PC-3 (cell line): Measurements from ENCODE around the gene MYL2. TPM values are rescaled to one million over a fixed set of nuclear protein-coding genes. Genes with fewer than 3 reads are reported as not detected.

Source experiments
- ATAC-seq: fragments of 200-7000 bp; cut with Tn5 transposase; 2 replicates; pipeline ENCODE4 v1.9.1; 2020; ENCODE audit warnings: mild to moderate bottlenecking, moderate library complexity
- BruUV-seq: library from RNA; stranded (reverse); fragments of 400-500 nt; replicated peaks from 2 replicates; lab custom pipeline; 2021; lab: Mats Ljungman, UMichigan
- CTCF ChIA-PET: fragments of 300-600 bp; sonication (Branson Sonifier 250); formaldehyde crosslinking; loops from one replicate; lab custom pipeline; 2022; ENCODE audit warnings: antibody characterized with exemption; lab: Charles Lee
- POLR2A ChIA-PET: fragments of 300-600 bp; sonication (Branson Sonifier 250); formaldehyde crosslinking; loops from one replicate; lab custom pipeline; 2022; ENCODE audit warnings: antibody characterized with exemption; ENCODE audit not compliant: unreplicated experiment; lab: Charles Lee
- DNase-seq: peaks from one replicate; pipeline ENCODE4 v3.0.0-alpha.2; 2015
- H2AFZ ChIP-seq: fragments of 300-600 bp; sonication (generic); 2 replicates; pipeline ENCODE4 v1.6.0; 2016; ENCODE audit warnings: antibody characterized with exemption, low read length
- H3F3A ChIP-seq: fragments of 300-600 bp; sonication (generic); one replicate; pipeline ENCODE4 v1.6.0; 2017; ENCODE audit warnings: antibody characterized with exemption, low read length, control low read depth, mild to moderate bottlenecking; ENCODE audit not compliant: unreplicated experiment
- H3K27ac ChIP-seq: fragments of 300-600 bp; sonication (generic); 2 replicates; pipeline ENCODE4 v1.5.1; 2016; ENCODE audit warnings: mild to moderate bottlenecking, low read length
- H3K27me3 ChIP-seq: fragments of 300-600 bp; sonication (generic); 2 replicates; pipeline ENCODE4 v1.6.1; 2016; ENCODE audit warnings: low read length, mixed read lengths
- H3K36me3 ChIP-seq: fragments of 300-600 bp; sonication (generic); 2 replicates; pipeline ENCODE4 v1.6.1; 2016; ENCODE audit warnings: low read depth, mixed run types, low read length, mixed read lengths
- H3K4me1 ChIP-seq: fragments of 300-600 bp; sonication (generic); 2 replicates; pipeline ENCODE4 v1.5.1; 2016; ENCODE audit warnings: low read length; ENCODE audit not compliant: insufficient read depth
- H3K4me2 ChIP-seq: fragments of 300-600 bp; sonication (generic); 2 replicates; pipeline ENCODE4 v1.6.0; 2016; ENCODE audit warnings: low read length
- H3K4me3 ChIP-seq: fragments of 300-600 bp; sonication (generic); 2 replicates; pipeline ENCODE4 v1.5.1; 2016; ENCODE audit warnings: mild to moderate bottlenecking, low read length, mixed read lengths
- H3K79me2 ChIP-seq: fragments of 300-600 bp; sonication (generic); 2 replicates; pipeline ENCODE4 v1.6.1; 2017; ENCODE audit warnings: low read length, mixed read lengths
- H3K9ac ChIP-seq: fragments of 300-600 bp; sonication (generic); 2 replicates; pipeline ENCODE4 v1.6.0; 2016; ENCODE audit warnings: mild to moderate bottlenecking, low read length
- H3K9me2 ChIP-seq: fragments of 300-600 bp; sonication (generic); replicated peaks from 2 replicates; pipeline ENCODE4 v1.6.1; 2016; ENCODE audit warnings: mixed run types, low read length, mixed read lengths
- H3K9me3 ChIP-seq: fragments of 300-600 bp; sonication (generic); 2 replicates; pipeline ENCODE4 v1.6.1; 2016; ENCODE audit warnings: low read length, mixed read lengths
- H4K20me1 ChIP-seq: fragments of 300-600 bp; sonication (generic); 2 replicates; pipeline ENCODE4 v1.6.1; 2016; ENCODE audit warnings: low read length, mixed read lengths
- CTCF ChIP-seq: fragments of 300-600 bp; sonication (generic); conservative IDR thresholded peaks from 2 replicates; pipeline ENCODE4 v1.5.1; 2017; ENCODE audit warnings: antibody characterized with exemption, low read depth, mild to moderate bottlenecking, low read length
- EZH2 ChIP-seq: fragments of 300-600 bp; sonication (generic); IDR thresholded peaks from one replicate; pipeline ENCODE4 v1.6.1; 2017; ENCODE audit warnings: antibody characterized with exemption, mild to moderate bottlenecking, low read length; ENCODE audit not compliant: unreplicated experiment
- EZH2phosphoT487 ChIP-seq: fragments of 300-600 bp; sonication (generic); IDR thresholded peaks from 2 replicates; pipeline ENCODE4 v1.6.1; 2018; ENCODE audit warnings: mild to moderate bottlenecking, antibody characterized with exemption, low read length, borderline replicate concordance
- intact Hi-C: fragments of 100-400 bp; cut with micrococcal nuclease; formaldehyde crosslinking; loops from 2 replicates; pipeline ENCODE4 v1.9.0; 2023
- total RNA-seq: library from RNA; depleted of rRNA; stranded (reverse); fragments of >200 nt; gene quantifications from 2 replicates; pipeline ENCODE4 v1.2.3, GENCODE V29; 2014

Gene MYL2
- total RNA-seq, 1 experiment from 2014 or later, result not detected

GRCh38 chr12:110906516-110906915 lies 13.9 kb downstream of the MYL2 start:
- H3K9me3 ChIP-seq, result no peaks in the 10 kb centered on the region
- H3K9me2 ChIP-seq, result no peaks in the 10 kb centered on the region
- H3K4me3 ChIP-seq, result no peak overlapping the region
- ChIA-PET POLR2A (no interaction called here), CTCF (no interaction called here)
- H3K27ac ChIP-seq, result no peak overlapping the region
- BruUV-seq, result no TSS peak
- no peak for TF ChIP-seq EZH2phosphoT487
- TF ChIP-seq EZH2, result no peak
- no peak for TF ChIP-seq CTCF
- no peak overlapping the region for H3K9ac ChIP-seq
- no peaks in the 10 kb centered on the region for H3F3A ChIP-seq
- no peaks in the 10 kb centered on the region for H3K4me1 ChIP-seq
- no peak for DNase-seq
- H4K20me1 ChIP-seq, result no peaks in the 10 kb centered on the region
- no peak for ATAC-seq
- no peaks in the 10 kb centered on the region for H3K36me3 ChIP-seq
- no peaks in the 10 kb centered on the region for H3K27me3 ChIP-seq
- intact Hi-C loops, result no loop called here
- H3K4me2 ChIP-seq, result no peak overlapping the region
- H3K79me2 ChIP-seq, result no peaks in the 10 kb centered on the region
- no peak overlapping the region for H2AFZ ChIP-seq

- H3K4me3 ChIP-seq, result no peak overlapping the region
- H2AFZ ChIP-seq, result no peak overlapping the region
- no peaks in the 10 kb centered on the region for H3K9me3 ChIP-seq
- no peaks in the 10 kb centered on the region for H3K79me2 ChIP-seq
- no TSS peak for BruUV-seq
- POLR2A ChIA-PET, result no interaction called here
- CTCF ChIA-PET, result no interaction called here
- H3K4me1 ChIP-seq, result no peaks in the 10 kb centered on the region
- H3K27ac ChIP-seq, result no peak overlapping the region
- ATAC-seq, result peak; percentile 43
- H3K4me2 ChIP-seq, result no peak overlapping the region
- no peaks in the 10 kb centered on the region for H3K9me2 ChIP-seq
- TF ChIP-seq CTCF (peak; percentile 34; the same call in 1 of the 2 replicates), EZH2phosphoT487 (no peak)
- H3K36me3 ChIP-seq, result no peaks in the 10 kb centered on the region
- peak; percentile 24 for DNase-seq
- H3K9ac ChIP-seq, result no peak overlapping the region
- H4K20me1 ChIP-seq, result no peaks in the 10 kb centered on the region
- H3F3A ChIP-seq, result no peaks in the 10 kb centered on the region
- intact Hi-C loops, result no loop called here
- no peaks in the 10 kb centered on the region for H3K27me3 ChIP-seq
These were observed 14.3 kb downstream of the MYL2 start for GRCh38 chr12:110906083-110906482.

- no peak for ATAC-seq
- BruUV-seq, result no TSS peak
- H3K27ac ChIP-seq, result no peak overlapping the region
- no peaks in the 10 kb centered on the region for H4K20me1 ChIP-seq
- H3K79me2 ChIP-seq, result no peaks in the 10 kb centered on the region
- intact Hi-C loops, result no loop called here
- ChIA-PET POLR2A (no interaction called here), CTCF (no interaction called here)
- no peaks in the 10 kb centered on the region for H3K27me3 ChIP-seq
- H3F3A ChIP-seq, result no peaks in the 10 kb centered on the region
- H3K9me2 ChIP-seq, result no peaks in the 10 kb centered on the region
- no peak overlapping the region for H3K4me3 ChIP-seq
- no peak overlapping the region for H3K9ac ChIP-seq
- no peak overlapping the region for H3K4me2 ChIP-seq
- no peaks in the 10 kb centered on the region for H3K4me1 ChIP-seq
- H3K36me3 ChIP-seq, result no peaks in the 10 kb centered on the region
- no peaks in the 10 kb centered on the region for H3K9me3 ChIP-seq
- DNase-seq, result no peak
- TF ChIP-seq EZH2 (no peak), CTCF (no peak), EZH2phosphoT487 (no peak)
- no peak overlapping the region for H2AFZ ChIP-seq
These were observed 16.9 kb downstream of the MYL2 start for GRCh38 chr12:110903511-110903910.
